Measurements from ENCODE around the gene TAX1BP3.
A peak's percentile ranks its signal among the peaks of the same experiment; 100 is the strongest.

The TAX1BP3 gene

GRCh38 chr17:3660311-3660891, 8.0 kb downstream of the TAX1BP3 start:
- TF ChIP-seq JUND (IDR thresholded peaks at IDR 0.05; ENCODE audit: low read depth): no peak
- DNase-seq (ENCODE audit: low read depth in 1 of 2, low spot score in 1 of 2): no peak
- in situ Hi-C loops (cut with HindIII; ENCODE audit: low pct_unique_long_range_greater_than_20kb, low sequenced_read_pairs): no loop called here

DNA sequence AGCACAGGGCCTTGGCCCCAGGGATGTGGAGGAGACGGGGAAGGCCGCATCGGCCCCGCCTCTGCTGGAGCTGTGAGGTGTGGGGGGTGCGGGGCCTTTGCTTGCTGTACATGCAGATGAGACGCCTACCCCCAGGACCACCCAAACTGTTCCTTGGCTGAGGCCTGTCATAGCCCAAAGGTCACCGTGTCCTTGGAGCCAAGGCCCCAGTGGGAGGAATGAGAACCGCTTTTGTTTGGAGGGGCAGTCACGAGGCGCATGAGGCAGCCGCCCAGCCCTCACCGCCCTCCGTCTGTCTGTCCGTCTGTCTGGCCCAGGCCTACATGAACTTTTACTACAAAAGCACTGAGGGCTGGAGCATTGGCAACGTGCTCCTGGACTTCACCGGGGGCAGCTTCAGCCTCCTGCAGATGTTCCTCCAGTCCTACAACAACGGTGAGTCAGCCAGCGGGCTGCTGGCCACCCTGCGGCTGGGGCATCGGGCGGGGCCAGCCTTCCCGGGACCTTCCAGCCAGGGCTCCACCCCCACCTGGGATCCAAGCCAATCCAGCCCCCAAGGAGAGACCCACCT, 8.8 kb downstream of the TAX1BP3 start:
- TF ChIP-seq JUND (IDR thresholded peaks at IDR 0.05; ENCODE audit: low read depth): no peak
- DNase-seq (ENCODE audit: low read depth in 1 of 2, low spot score in 1 of 2): no peak
- in situ Hi-C loops (cut with HindIII; ENCODE audit: low pct_unique_long_range_greater_than_20kb, low sequenced_read_pairs): no loop called here

- DNase-seq (ENCODE audit: low read depth in 1 of 2, low spot score in 1 of 2): no peak
- TF ChIP-seq JUND (IDR thresholded peaks at IDR 0.05; ENCODE audit: low read depth): no peak
- in situ Hi-C loops (cut with HindIII; ENCODE audit: low pct_unique_long_range_greater_than_20kb, low sequenced_read_pairs): no loop called here
Observed at GRCh38 chr17:3658784-3659449, 9.5 kb downstream of the TAX1BP3 start.

DNA sequence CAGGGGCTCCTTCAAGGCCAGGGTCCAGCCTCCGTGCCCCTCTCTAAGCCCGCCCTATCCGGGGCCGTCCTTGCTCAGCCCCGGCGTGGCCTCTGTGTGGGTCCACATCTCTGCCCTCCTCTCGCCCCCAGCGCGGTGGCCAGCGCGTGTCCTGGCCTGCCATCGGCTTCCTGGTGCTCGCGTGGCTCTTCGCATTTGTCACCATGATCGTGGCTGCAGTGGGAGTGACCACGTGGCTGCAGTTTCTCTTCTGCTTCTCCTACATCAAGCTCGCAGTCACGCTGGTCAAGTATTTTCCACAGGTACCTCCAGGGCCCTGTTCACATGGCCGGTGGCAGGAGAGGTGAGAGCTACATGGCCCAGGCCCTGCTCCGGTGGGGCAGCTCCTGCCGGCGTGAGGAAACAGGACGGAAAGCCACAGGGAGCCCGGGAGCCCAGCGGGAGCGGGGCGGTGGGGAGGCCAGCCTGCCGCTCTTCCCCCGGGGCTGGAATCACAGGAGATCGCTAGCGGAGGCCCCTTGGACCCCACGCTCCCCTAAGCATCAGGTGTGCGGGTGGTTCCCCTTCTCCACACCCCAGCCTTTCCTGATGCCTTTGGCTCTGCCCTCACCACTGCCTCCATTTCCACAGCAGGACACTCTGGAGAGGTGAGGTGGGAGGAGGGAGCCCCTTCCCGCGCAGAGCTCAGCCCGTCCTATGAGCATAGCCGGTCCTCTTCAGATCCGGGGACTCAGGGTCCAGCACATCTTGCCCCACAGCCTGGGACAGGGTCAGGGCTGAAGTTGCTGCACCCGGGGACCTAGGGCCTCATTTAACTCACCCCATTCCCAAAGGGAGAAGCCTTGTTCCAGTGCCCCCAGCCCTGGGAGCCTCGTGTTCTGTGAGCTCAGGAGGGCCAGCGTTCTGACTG, 10.2 kb downstream of the TAX1BP3 start:
- in situ Hi-C loops (cut with HindIII; ENCODE audit: low pct_unique_long_range_greater_than_20kb, low sequenced_read_pairs): no loop called here
- TF ChIP-seq JUND (IDR thresholded peaks at IDR 0.05; ENCODE audit: low read depth): no peak
- no peak for DNase-seq (ENCODE audit: low read depth in 1 of 2, low spot score in 1 of 2)

GRCh38 chr17:3657588-3657869, 10.8 kb downstream of the TAX1BP3 start:
- in situ Hi-C loops (cut with HindIII; ENCODE audit: low pct_unique_long_range_greater_than_20kb, low sequenced_read_pairs): no loop called here
- no peak for TF ChIP-seq JUND (IDR thresholded peaks at IDR 0.05; ENCODE audit: low read depth)
- DNase-seq (ENCODE audit: low read depth in 1 of 2, low spot score in 1 of 2): no peak

DNA sequence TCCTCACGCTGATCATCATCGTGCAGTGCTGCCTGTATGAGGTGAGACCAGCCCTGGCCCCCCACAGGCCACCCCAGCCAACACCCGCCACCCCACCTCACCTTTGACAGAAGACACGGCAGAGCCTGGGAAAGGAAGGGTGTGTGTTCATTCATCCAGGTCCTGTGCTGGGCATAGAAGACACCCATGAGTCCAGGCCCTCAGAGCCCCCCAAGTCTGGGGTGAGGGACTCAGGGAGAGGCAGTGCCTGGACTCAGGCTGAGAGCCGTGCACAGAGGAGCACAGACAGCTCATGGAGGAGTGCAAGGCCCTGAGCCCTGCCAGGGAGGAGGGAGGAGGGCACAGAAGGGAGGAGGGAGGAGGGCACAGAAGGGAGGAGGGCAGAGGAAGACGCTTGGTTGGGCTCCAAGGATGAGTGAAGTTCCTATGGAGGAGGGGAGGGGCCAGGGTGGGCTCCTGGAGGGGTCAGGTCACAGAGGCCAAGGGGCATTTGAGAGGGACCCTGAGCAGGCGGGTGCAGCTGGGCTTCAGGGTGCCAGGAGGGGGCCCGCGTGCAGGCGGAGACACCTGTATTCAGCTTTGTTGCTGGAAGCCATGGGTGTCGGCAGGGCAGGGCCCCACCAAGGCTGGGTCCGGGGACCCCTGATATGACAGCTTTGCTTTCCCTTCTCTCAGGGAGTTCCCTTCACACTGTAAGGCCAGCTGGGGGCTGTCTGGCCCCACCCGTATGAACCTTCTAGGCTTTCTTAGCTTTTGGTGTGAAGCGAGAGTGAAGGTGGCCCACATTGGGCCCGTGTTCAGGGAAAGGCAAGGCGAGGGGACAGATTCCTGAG, 11.4 kb downstream of the TAX1BP3 start:
- no peak for TF ChIP-seq JUND (IDR thresholded peaks at IDR 0.05; ENCODE audit: low read depth)
- in situ Hi-C loops (cut with HindIII; ENCODE audit: low pct_unique_long_range_greater_than_20kb, low sequenced_read_pairs): no loop called here
- no peak for DNase-seq (ENCODE audit: low read depth in 1 of 2, low spot score in 1 of 2)

- TF ChIP-seq JUND (IDR thresholded peaks at IDR 0.05; ENCODE audit: low read depth): no peak
- in situ Hi-C loops (cut with HindIII; ENCODE audit: low pct_unique_long_range_greater_than_20kb, low sequenced_read_pairs): no loop called here
- no peak for DNase-seq (ENCODE audit: low read depth in 1 of 2, low spot score in 1 of 2)
Observed at GRCh38 chr17:3656353-3656752, 12.0 kb downstream of the TAX1BP3 start.

DNA sequence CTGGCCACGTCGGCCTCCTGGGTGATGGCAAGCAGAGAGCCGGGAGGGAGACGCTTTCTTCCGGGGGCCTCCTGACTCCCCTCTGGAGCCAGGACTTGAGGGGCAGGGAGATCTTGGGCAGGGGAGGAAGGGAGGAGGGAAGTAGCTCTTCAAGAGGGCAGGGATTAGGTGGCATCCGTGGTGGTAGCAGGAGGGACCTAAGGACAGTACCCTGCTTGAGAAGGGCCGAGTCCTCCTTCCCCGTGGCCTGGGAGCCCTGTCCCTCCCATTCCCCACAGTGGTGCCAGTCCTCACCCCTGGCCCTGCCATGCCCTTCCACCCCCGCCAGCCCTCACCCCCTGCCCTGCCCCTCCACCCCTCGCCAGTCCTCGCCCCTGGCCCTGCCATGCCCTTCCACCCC, 12.6 kb downstream of the TAX1BP3 start:
- no peak for DNase-seq (ENCODE audit: low read depth in 1 of 2, low spot score in 1 of 2)
- in situ Hi-C loops (cut with HindIII; ENCODE audit: low pct_unique_long_range_greater_than_20kb, low sequenced_read_pairs): no loop called here
- TF ChIP-seq JUND (IDR thresholded peaks at IDR 0.05; ENCODE audit: low read depth): no peak

GRCh38 chr17:3647769-3648555, 20.4 kb downstream of the TAX1BP3 start:
- in situ Hi-C loops (cut with HindIII; ENCODE audit: low pct_unique_long_range_greater_than_20kb, low sequenced_read_pairs): no loop called here
- DNase-seq (ENCODE audit: low read depth in 1 of 2, low spot score in 1 of 2): peak; percentile 38 to 73
- no peak for TF ChIP-seq JUND (IDR thresholded peaks at IDR 0.05; ENCODE audit: low read depth)

GRCh38 chr17:3647251-3647650, 21.1 kb downstream of the TAX1BP3 start:
- in situ Hi-C loops (cut with HindIII; ENCODE audit: low pct_unique_long_range_greater_than_20kb, low sequenced_read_pairs): no loop called here
- no peak for TF ChIP-seq JUND (IDR thresholded peaks at IDR 0.05; ENCODE audit: low read depth)
- DNase-seq (ENCODE audit: low read depth in 1 of 2, low spot score in 1 of 2): no peak

DNA sequence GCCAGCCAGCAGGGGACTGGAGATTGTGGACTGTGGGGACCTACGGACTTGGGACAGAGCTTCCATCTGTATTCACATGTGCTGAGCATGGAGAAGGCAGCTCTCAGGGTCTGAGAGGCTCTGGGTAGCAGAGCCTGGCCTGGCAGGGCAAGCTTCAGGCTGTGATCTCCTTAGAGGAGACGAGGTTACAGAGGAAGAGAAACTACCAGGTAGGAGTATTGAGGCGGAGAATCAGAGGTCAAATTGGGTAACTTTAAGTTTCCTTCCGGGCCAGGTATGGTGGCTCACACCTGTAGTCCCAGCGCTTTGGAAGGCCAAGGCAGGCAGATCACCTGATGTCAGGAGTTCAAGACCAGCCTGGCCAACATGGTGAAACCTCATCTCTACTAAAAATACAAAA, 23.1 kb downstream of the TAX1BP3 start:
- no peak for DNase-seq (ENCODE audit: low read depth in 1 of 2, low spot score in 1 of 2)
- no peak for TF ChIP-seq JUND (IDR thresholded peaks at IDR 0.05; ENCODE audit: low read depth)
- in situ Hi-C loops (cut with HindIII; ENCODE audit: low pct_unique_long_range_greater_than_20kb, low sequenced_read_pairs): no loop called here
